GM18526 (cell line): ENCODE results near the gene SLC22A16.

Source experiments
- POLR2A ChIP-seq: IDR thresholded peaks from 3 replicates; pipeline ENCODE4 v1.6.1; 2011; ENCODE audit not compliant: insufficient read length; ENCODE audit errors: extremely low read depth

Gene SLC22A16

DNA sequence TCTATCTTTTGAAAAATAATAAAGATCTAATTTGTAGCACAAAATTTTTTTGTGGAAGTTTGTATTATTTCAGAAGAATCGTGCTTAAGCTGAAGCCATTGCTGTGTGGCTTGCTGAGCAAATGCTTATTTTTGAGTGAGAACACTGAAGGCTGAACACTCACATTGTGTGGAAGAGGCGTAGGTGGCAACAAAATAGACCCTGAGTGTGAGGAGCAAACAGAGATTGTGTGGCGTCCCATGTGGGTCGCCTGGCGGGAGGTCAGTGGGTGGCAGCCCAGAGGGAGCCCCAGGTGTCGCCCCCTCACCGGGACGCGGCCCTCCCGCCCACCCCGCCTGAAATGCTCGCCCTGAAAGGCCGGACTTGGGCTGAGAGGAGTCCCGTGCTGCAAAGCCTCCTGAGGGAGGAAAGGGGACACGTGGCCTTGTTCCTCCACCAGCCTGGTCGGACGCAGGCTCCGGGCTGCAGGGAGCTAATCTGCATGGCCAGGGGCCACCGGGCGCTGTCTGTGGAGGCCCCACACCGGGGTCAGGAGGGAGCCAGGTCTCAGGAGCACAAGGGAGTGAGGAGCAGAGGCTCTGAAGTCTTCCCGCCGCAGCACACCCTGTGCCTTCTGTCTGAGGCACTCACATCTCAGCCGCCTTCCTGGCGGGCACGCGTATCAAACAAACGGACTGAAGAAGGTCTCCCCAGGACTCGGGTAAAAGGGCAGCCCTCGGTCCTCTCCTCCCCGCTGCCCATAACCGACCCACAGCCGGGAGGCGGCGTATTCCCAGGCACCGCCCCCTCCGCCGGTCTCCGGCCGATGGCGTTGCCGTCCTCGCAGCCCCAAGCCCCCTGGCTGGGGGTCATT lies 77.0 kb downstream of the SLC22A16 start:
- TF ChIP-seq POLR2A = no peak

GRCh38 chr6:110398778-110399177 lies 77.6 kb downstream of the SLC22A16 start:
- TF ChIP-seq POLR2A = no peak

- no peak for TF ChIP-seq POLR2A
These were observed 81.2 kb downstream of the SLC22A16 start for GRCh38 chr6:110395221-110395620.

- no peak for TF ChIP-seq POLR2A
These were observed 82.0 kb downstream of the SLC22A16 start for GRCh38 chr6:110394409-110394808.

DNA sequence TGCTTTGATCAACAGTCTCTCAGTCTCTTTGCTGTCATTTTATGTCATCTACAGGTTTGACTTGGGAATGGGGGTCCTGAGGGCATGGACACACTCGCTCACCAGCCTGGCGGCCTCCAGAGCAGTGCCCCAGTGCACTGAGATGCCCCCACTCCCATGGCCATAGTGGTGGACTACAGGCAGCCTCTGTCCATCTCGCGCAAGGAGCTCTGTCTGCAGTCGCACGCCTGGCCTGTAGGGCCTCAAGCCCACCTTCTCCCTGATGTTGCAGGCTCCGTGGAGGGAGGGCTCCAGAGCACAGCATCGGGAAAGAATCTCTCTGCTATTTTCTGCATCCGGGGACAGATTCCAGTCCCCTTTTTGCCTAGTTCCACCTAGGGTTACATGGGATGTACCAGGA lies 83.7 kb downstream of the SLC22A16 start:
- no peak for TF ChIP-seq POLR2A

- TF ChIP-seq POLR2A = no peak
These were observed 86.0 kb downstream of the SLC22A16 start for GRCh38 chr6:110390404-110390803.

GRCh38 chr6:110389689-110390382 lies 86.6 kb downstream of the SLC22A16 start:
- TF ChIP-seq POLR2A = no peak

DNA sequence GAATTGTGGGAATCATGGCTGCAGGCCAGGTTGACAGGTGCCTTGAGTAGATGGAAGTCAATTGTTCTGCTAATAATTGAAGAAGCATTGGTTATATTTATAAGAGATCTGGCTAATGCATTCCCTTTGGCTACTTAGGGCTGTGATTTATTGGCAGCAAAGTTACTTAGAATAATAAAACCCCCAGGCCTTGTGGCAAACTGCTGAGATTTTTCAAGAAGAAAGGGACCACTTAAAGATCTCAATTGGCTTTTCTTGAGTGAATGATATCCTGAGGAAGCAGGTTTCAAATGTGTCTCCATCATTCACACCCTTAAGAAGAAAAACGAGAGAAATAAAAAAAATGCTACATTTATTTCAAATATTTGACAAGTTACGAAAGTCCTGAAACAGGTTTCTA lies 88.4 kb downstream of the SLC22A16 start:
- no peak for TF ChIP-seq POLR2A

DNA sequence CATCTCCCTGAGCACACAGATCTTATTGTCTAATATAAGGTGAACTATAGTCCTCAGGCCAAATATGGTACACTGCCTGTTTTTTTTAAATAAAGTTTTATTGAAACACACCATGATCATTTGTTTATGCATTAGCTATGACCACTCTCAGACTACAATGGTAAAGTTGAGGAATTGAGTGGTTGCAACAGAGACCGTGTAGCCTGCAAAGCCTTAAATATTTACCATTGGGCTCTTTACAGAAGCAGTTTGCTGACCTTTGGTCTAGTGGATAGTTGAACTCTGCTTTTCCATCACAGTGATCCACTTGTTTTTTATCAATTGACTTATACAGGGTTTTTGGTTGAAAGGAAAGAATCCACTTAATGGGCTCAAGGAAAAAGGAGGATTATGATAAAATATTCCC lies 91.0 kb downstream of the SLC22A16 start:
- TF ChIP-seq POLR2A = no peak

DNA sequence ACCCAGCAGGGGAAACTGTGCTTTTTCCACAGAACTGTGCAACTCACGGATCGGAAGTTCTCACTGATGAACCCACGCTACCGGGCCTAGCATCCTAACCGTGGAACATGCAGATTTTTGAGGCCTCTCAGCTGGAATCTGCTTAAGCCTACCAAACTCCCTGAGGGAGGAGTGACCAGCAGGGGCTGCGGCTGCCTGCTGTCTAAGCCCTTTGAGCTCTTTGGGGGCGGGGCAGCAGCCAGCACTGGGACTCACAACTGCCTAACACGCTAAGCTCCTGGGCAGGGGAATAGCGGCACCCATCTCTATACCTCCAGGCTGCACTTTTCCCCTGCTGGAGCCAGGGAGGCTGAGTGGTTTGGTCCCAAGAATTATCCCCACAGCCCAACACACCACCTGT lies 97.9 kb downstream of the SLC22A16 start:
- TF ChIP-seq POLR2A = no peak
